RWPE2 (cell line): ENCODE results near the gene LKAAEAR1.

Experiments used
- ATAC-seq: fragments of 200-7000 bp; cut with Tn5 transposase; 3 replicates; pipeline ENCODE4 v1.9.1; 2021; ENCODE audit warnings: low read depth
- DNase-seq: peaks from one replicate; pipeline ENCODE4 v3.0.0-alpha.2; 2020; ENCODE audit warnings: low spot score
- H3K27ac ChIP-seq: fragments of 450-650 bp; 2 replicates; pipeline ENCODE4 v1.5.1; 2017; ENCODE audit warnings: mild to moderate bottlenecking; ENCODE audit not compliant: poor library complexity, severe bottlenecking
- H3K27me3 ChIP-seq: fragments of 250-450 bp; sonication (Bioruptor Pico); 2 replicates; pipeline ENCODE4 v1.5.1; 2021; ENCODE audit warnings: mild to moderate bottlenecking, moderate library complexity; ENCODE audit not compliant: insufficient read depth, poor library complexity, severe bottlenecking
- H3K36me3 ChIP-seq: fragments of 250-450 bp; sonication (Bioruptor Pico); 2 replicates; pipeline ENCODE4 v1.5.1; 2020; ENCODE audit warnings: low read depth, mild to moderate bottlenecking, moderate library complexity
- H3K4me1 ChIP-seq: fragments of 250-450 bp; sonication (Bioruptor Pico); 2 replicates; pipeline ENCODE4 v1.5.1; 2021; ENCODE audit warnings: mild to moderate bottlenecking, moderate library complexity; ENCODE audit not compliant: insufficient read depth, poor library complexity, severe bottlenecking
- H3K4me3 ChIP-seq: fragments of 250-450 bp; sonication (Bioruptor Pico); 2 replicates; pipeline ENCODE4 v1.5.1; 2021; ENCODE audit warnings: mild to moderate bottlenecking, moderate library complexity; ENCODE audit not compliant: severe bottlenecking
- H3K9me3 ChIP-seq: fragments of 250-450 bp; sonication (Bioruptor Pico); 2 replicates; pipeline ENCODE4 v1.5.1; 2021; ENCODE audit warnings: mild to moderate bottlenecking, moderate library complexity; ENCODE audit not compliant: severe bottlenecking
- CTCF ChIP-seq: fragments of 450-650 bp; IDR thresholded peaks from one replicate; pipeline ENCODE4 v1.5.1; 2017; ENCODE audit warnings: mild to moderate bottlenecking, moderate library complexity; ENCODE audit not compliant: poor library complexity, severe bottlenecking

The LKAAEAR1 gene

GRCh38 chr20:64116541-64117431 is 32.6 kb upstream of the LKAAEAR1 start:
- no peak overlapping the region for H3K27ac ChIP-seq
- H3K36me3 ChIP-seq, result no peaks in the 10 kb centered on the region
- ATAC-seq (no peak), DNase-seq (peak; percentile 84)
- no peak for TF ChIP-seq CTCF
- H3K4me1 ChIP-seq, result no peaks in the 10 kb centered on the region
- no peak overlapping the region for H3K4me3 ChIP-seq
- no peaks in the 10 kb centered on the region for H3K9me3 ChIP-seq
- H3K27me3 ChIP-seq, result peaks cover 13% of the 10 kb centered on the region

DNA sequence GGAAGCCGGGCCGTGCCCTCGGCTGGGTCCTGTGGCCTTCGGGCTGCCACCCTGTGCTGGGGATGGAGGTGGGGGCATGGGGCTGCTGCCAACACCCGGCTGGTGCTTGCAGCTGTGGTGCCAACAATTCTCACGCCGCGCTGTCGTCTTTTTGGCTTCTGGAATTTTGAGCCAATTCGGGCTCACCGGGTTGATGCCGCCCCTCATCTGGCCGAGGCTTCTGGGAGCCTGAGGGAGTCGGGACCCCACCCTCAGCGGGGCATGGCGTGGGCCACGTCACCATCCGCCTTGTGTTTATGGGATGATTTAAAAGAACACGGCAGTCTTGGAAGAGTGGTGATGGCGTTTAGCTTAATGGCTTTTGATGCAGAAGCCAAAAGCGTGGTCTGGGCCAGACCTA is 31.8 kb upstream of the LKAAEAR1 start:
- no peak overlapping the region for H3K4me3 ChIP-seq
- H3K9me3 ChIP-seq, result no peaks in the 10 kb centered on the region
- DNase-seq (peak; percentile 80), ATAC-seq (no peak)
- H3K4me1 ChIP-seq, result no peaks in the 10 kb centered on the region
- H3K36me3 ChIP-seq, result no peaks in the 10 kb centered on the region
- H3K27me3 ChIP-seq, result peaks cover 5% of the 10 kb centered on the region
- no peak for TF ChIP-seq CTCF
- no peak overlapping the region for H3K27ac ChIP-seq

- peak; percentile 82 for DNase-seq
Measured at GRCh38 chr20:64115171-64115911, 31.1 kb upstream of the LKAAEAR1 start.

DNA sequence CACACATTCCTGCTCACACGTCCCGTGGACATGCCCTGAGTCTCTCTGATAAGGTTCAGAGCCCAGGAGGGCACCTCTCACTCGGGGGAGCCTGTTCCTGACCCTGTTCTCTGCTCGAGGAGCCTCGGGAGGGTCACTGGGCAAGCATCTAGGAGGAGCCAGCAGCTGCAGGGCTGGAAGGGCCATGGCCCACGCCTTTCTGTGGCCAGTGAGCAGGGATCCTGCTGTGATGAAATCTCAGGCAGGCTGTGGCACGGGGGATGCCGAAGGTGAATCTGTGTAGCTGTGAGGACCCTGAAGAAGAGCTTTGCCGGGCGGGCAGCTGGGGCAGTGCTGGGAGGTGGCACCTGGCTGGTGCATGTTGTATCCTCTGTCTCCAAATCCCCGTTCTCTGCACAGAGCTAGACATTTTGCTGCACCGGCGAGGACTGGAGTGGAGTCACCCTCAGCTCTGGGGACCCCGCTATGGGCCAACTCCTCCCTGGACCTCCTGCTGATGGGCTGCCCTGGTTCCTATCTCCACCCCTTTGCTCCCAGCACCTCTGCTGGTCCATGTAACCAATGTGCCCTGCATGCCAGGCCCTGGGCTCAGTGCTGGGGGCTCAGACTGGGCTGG is 30.3 kb upstream of the LKAAEAR1 start:
- TF ChIP-seq CTCF, result no peak
- Histone ChIP-seq H3K27ac (no peak overlapping the region), H3K9me3 (no peaks in the 10 kb centered on the region), H3K36me3 (no peaks in the 10 kb centered on the region), H3K27me3 (no peaks in the 10 kb centered on the region), H3K4me3 (no peak overlapping the region), H3K4me1 (no peaks in the 10 kb centered on the region)
- ATAC-seq (no peak), DNase-seq (peak; percentile 82)

More at GRCh38 chr20:64115171-64115911, 31.1 kb upstream of the LKAAEAR1 start:
- Histone ChIP-seq H3K9me3 (no peaks in the 10 kb centered on the region), H3K27ac (no peak overlapping the region), H3K36me3 (no peaks in the 10 kb centered on the region), H3K4me3 (no peak overlapping the region), H3K27me3 (no peaks in the 10 kb centered on the region), H3K4me1 (no peaks in the 10 kb centered on the region)
- ATAC-seq, result peak; percentile 1; the same call in 1 of the 3 replicates
- no peak for TF ChIP-seq CTCF
